Activated naive CD8-positive, alpha-beta T cell (primary cell): ENCODE data around the gene NCAPG.

Experiments
- H3K27ac Mint-ChIP-seq: one replicate; pipeline ENCODE4 v1.8.0; 2021; ENCODE audit warnings: mixed read lengths
- H3K27me3 Mint-ChIP-seq: one replicate; pipeline ENCODE4 v1.8.0; 2021; ENCODE audit warnings: mixed read lengths
- H3K36me3 Mint-ChIP-seq: one replicate; pipeline ENCODE4 v1.8.0; 2021; ENCODE audit warnings: mixed read lengths
- H3K4me1 Mint-ChIP-seq: one replicate; pipeline ENCODE4 v1.8.0; 2021; ENCODE audit warnings: low read depth, mixed read lengths
- H3K4me3 Mint-ChIP-seq: one replicate; pipeline ENCODE4 v1.8.0; 2021; ENCODE audit warnings: mild to moderate bottlenecking, mixed read lengths
- H3K9me3 Mint-ChIP-seq: one replicate; pipeline ENCODE4 v1.8.0; 2021; ENCODE audit warnings: low read depth, mixed read lengths

Gene NCAPG

DNA sequence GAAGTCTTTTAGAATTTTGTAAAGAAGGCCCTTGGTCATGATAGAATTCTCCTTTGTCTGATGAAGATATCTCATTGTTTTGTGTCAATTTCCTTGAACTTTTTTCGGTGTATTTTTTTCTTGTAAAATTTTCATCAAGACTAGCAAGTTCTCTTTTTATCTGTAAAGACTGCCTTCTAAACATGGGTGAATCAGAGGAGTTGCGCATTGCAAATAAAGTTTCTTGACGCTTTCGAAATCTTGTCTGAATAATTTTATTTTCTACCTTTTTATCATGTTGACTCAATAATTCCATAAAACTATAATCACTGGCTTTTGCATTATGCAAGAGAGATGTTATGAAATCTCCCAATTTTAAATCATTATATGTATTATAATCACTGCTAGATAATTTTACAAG is 66.2 kb downstream of the NCAPG start:
- Mint-ChIP-seq H3K4me3 (no peak overlapping the region), H3K9me3 (peaks cover 5% of the 10 kb centered on the region), H3K27ac (no peak overlapping the region), H3K27me3 (no peaks in the 10 kb centered on the region), H3K4me1 (no peaks in the 10 kb centered on the region), H3K36me3 (peaks cover 15% of the 10 kb centered on the region)

- Mint-ChIP-seq H3K4me1 (no peaks in the 10 kb centered on the region), H3K27ac (no peak overlapping the region), H3K36me3 (peaks cover 15% of the 10 kb centered on the region), H3K27me3 (no peaks in the 10 kb centered on the region), H3K9me3 (peaks cover 5% of the 10 kb centered on the region), H3K4me3 (no peak overlapping the region)
Measured at GRCh38 chr4:17877661-17878060, 66.9 kb downstream of the NCAPG start.

DNA sequence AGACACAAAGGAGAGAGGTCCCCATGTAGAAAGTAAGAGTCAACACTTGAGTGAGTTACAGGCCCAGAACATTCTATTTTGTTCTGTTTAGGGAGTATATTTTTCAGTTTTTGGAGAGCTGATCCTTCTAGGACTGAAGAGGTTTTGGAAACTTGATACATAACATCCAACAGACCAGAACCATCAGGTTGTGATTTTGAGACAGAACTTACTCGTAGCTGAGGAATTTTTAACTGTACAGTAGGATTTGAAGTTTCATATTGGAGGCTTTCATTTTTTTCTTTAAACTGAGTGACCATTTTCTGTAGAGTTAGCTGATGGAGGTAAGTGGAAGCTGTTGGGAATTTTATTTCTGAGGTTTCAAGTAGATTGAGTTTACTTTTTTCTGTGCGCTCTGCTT is 73.3 kb downstream of the NCAPG start:
- no peaks in the 10 kb centered on the region for H3K9me3 Mint-ChIP-seq
- H3K4me3 Mint-ChIP-seq = no peak overlapping the region
- peaks cover 4% of the 10 kb centered on the region for H3K36me3 Mint-ChIP-seq
- no peaks in the 10 kb centered on the region for H3K4me1 Mint-ChIP-seq
- no peaks in the 10 kb centered on the region for H3K27me3 Mint-ChIP-seq
- no peak overlapping the region for H3K27ac Mint-ChIP-seq

DNA sequence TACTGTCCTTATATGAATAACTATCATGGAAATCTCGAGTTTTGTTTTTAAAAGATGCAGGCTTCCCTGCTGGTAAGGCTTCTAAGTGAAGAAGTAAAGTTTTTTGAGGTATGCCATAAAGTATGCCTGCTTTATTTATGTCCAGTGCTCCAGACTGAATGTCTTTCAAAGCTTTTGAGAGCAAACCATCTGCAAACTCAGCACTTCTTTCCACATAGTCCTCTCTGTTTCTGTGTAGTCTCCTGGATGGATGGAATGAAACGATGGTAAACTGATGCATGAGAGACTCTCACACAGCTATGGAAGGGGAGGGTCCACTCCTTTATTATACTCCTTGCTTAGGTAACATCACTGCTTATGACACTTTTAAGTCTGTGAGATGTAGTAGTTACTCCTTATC is 73.7 kb downstream of the NCAPG start:
- no peak overlapping the region for H3K4me3 Mint-ChIP-seq
- no peaks in the 10 kb centered on the region for H3K9me3 Mint-ChIP-seq
- H3K27me3 Mint-ChIP-seq = no peaks in the 10 kb centered on the region
- H3K36me3 Mint-ChIP-seq = peaks cover 4% of the 10 kb centered on the region
- no peaks in the 10 kb centered on the region for H3K4me1 Mint-ChIP-seq
- H3K27ac Mint-ChIP-seq = no peak overlapping the region

GRCh38 chr4:17889692-17890091 is 78.9 kb downstream of the NCAPG start:
- Mint-ChIP-seq H3K9me3 (no peaks in the 10 kb centered on the region), H3K4me3 (no peak overlapping the region), H3K4me1 (no peaks in the 10 kb centered on the region), H3K27me3 (no peaks in the 10 kb centered on the region), H3K36me3 (peaks cover under 1% of the 10 kb centered on the region), H3K27ac (no peak overlapping the region)

DNA sequence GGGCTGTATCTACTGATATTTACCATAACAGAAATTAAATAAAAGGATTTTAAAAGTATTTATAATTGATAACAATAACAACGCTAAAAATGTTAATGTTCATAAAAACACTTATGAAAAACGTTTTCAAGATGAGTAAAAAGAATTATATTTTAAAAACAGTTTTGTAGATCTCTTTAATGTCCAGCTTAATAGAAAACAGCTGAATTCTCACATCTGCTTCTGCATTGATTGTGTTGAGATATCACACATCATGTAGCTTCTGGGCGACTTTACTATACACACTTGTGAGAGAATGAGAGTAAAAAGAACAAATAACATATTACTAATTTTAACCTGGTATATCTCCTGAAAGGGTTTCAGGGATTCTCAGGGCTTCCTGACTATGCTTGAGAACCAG is 83.6 kb downstream of the NCAPG start:
- no peaks in the 10 kb centered on the region for H3K4me1 Mint-ChIP-seq
- H3K9me3 Mint-ChIP-seq = no peaks in the 10 kb centered on the region
- no peak overlapping the region for H3K27ac Mint-ChIP-seq
- H3K27me3 Mint-ChIP-seq = no peaks in the 10 kb centered on the region
- peaks cover 5% of the 10 kb centered on the region for H3K36me3 Mint-ChIP-seq
- H3K4me3 Mint-ChIP-seq = no peak overlapping the region
